HG02571 (cell line): ENCODE results near the gene HAUS8.

Source experiments
- ATAC-seq: cut with Tn5 transposase; IDR thresholded peaks from one replicate; pipeline ENCODE4 v1.9.1; 2021; ENCODE audit warnings: mild to moderate bottlenecking, moderate library complexity; ENCODE audit not compliant: unreplicated experiment

HAUS8 gene

GRCh38 chr19:17077447-17078028, 2.3 kb upstream of the HAUS8 start:
- no peak for ATAC-seq

GRCh38 chr19:17076543-17076991, 1.3 kb upstream of the HAUS8 start:
- no peak for ATAC-seq

GRCh38 chr19:17075864-17076542, 751 bp upstream of the HAUS8 start:
- ATAC-seq: no peak

GRCh38 chr19:17074634-17075034, 618 bp downstream of the HAUS8 start:
- ATAC-seq: no peak

GRCh38 chr19:17073869-17074633, 1.2 kb downstream of the HAUS8 start:
- no peak for ATAC-seq

GRCh38 chr19:17070912-17071311, 4.3 kb downstream of the HAUS8 start:
- no peak for ATAC-seq

- no peak for ATAC-seq
These were observed 4.8 kb downstream of the HAUS8 start for GRCh38 chr19:17070421-17070820.

- no peak for ATAC-seq
These were observed 6.1 kb downstream of the HAUS8 start for GRCh38 chr19:17069193-17069592.

GRCh38 chr19:17063428-17063827, 11.8 kb downstream of the HAUS8 start:
- ATAC-seq: no peak

- ATAC-seq: no peak
These were observed 13.6 kb downstream of the HAUS8 start for GRCh38 chr19:17061691-17062090.

- no peak for ATAC-seq
These were observed 14.0 kb downstream of the HAUS8 start for GRCh38 chr19:17061205-17061604.

- no peak for ATAC-seq
These were observed 14.4 kb downstream of the HAUS8 start for GRCh38 chr19:17060802-17061201.

- ATAC-seq: no peak
These were observed 17.0 kb downstream of the HAUS8 start for GRCh38 chr19:17058236-17058635.

- ATAC-seq: no peak
These were observed 19.6 kb downstream of the HAUS8 start for GRCh38 chr19:17055636-17056035.

GRCh38 chr19:17054746-17055145, 20.5 kb downstream of the HAUS8 start:
- no peak for ATAC-seq

GRCh38 chr19:17052439-17052838, 22.8 kb downstream of the HAUS8 start:
- ATAC-seq: no peak

GRCh38 chr19:17049711-17050280, 25.5 kb downstream of the HAUS8 start:
- no peak for ATAC-seq

- ATAC-seq: no peak
These were observed 26.3 kb downstream of the HAUS8 start for GRCh38 chr19:17048885-17049453.

GRCh38 chr19:17045907-17046502, 29.2 kb downstream of the HAUS8 start:
- ATAC-seq: no peak

- ATAC-seq: no peak
These were observed 31.5 kb downstream of the HAUS8 start for GRCh38 chr19:17043744-17044143.

GRCh38 chr19:17041976-17042375, 33.3 kb downstream of the HAUS8 start:
- ATAC-seq: no peak
